ENCODE measurements around the gene XPOT.

DNA sequence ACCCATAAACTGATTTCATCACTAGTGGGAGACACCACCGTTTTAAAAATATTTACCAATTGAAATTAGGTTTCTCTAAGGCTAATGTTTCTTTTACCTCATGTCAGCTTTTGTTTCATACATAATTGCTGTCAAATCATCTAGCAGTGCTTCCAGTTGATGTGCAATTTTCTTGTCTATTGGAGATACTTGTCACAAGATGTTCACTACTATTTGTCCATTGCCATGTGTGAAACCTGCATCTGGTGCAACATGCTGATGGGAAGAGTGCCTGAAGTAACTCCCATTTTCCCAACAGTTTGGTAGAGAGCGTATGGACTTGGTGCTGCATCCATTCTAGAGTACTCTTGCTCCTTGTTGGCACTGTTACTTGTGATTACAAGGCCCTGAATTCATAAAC is 9.7 kb downstream of the XPOT start:
- no peak for TF ChIP-seq EZH2 (IDR thresholded peaks at IDR 0.05; ENCODE audit: insufficient read depth, poor library complexity, severe bottlenecking)
- TF ChIP-seq EZH2phosphoT487 (IDR thresholded peaks at IDR 0.05; ENCODE audit: insufficient read depth, low read depth): no peak
